B cell (primary cell): ENCODE measurements around the gene LRRC8A. TPM values are rescaled to one million over a fixed set of nuclear protein-coding genes. Genes with fewer than 3 reads are reported as not detected.

Experiments
- ATAC-seq: fragments of 200-7000 bp; cut with Tn5 transposase; one replicate; pipeline ENCODE4 v1.10.0; 2021; ENCODE audit warnings: low read depth, mild to moderate bottlenecking, moderate number of reproducible peaks, moderate library complexity
- CTCF ChIA-PET: fragments of 350-600 bp; sonication (Branson Sonifier 250); formaldehyde crosslinking; loops from one replicate; lab custom pipeline; 2021; ENCODE audit warnings: antibody characterized with exemption, inconsistent platforms; lab: Charles Lee
- POLR2A ChIA-PET: fragments of 350-600 bp; sonication (Branson Sonifier 250); formaldehyde crosslinking; loops from one replicate; lab custom pipeline; 2021; ENCODE audit warnings: antibody characterized with exemption; lab: Charles Lee
- DNase-seq: peaks from one replicate; pipeline ENCODE4 v3.0.0; 2013
- H2AFZ ChIP-seq: 2 replicates; pipeline ENCODE4 v1.6.1; 2012; ENCODE audit warnings: mild to moderate bottlenecking, low read depth, low read length; ENCODE audit not compliant: insufficient read depth, poor library complexity, severe bottlenecking
- H3K27ac ChIP-seq, 2 donors: 1 replicate in 1 of 2; 2 replicates in 1 of 2; pipeline ENCODE4 v1.5.1; 2012 to 2013; ENCODE audit warnings: low read length in 2 of 2, mild to moderate bottlenecking in 2 of 2, moderate library complexity in 1 of 2
- H3K27me3 ChIP-seq, 4 experiments: fragments of 200-600 bp in 1 of 4; sonication (generic) in 1 of 4; replicated peaks in 1 of 4; 1 replicate in 2 of 4; 2 replicates in 2 of 4; pipeline versions ENCODE4 v1.6.1 to v1.7.0; 2013 to 2016; ENCODE audit warnings: low read length in 3 of 4, mild to moderate bottlenecking in 2 of 4, mixed read lengths in 1 of 4, moderate library complexity in 1 of 4; ENCODE audit not compliant: insufficient read depth in 4 of 4, control insufficient read depth in 3 of 4; ENCODE audit errors: control extremely low read depth in 1 of 4
- H3K36me3 ChIP-seq, 2 experiments: replicated peaks in 1 of 2; 1 replicate in 1 of 2; 2 replicates in 1 of 2; pipeline versions ENCODE4 v1.6.1 to v1.7.1; 2013; ENCODE audit warnings: low read length in 1 of 2; ENCODE audit not compliant: insufficient read depth in 2 of 2, control insufficient read depth in 1 of 2; ENCODE audit errors: control extremely low read depth in 1 of 2, extremely low read depth in 1 of 2
- H3K4me1 ChIP-seq, 2 donors: fragments of 200-600 bp in 1 of 2; sonication (generic) in 1 of 2; 1 replicate in 1 of 2; 2 replicates in 1 of 2; pipeline versions ENCODE4 v1.5.1 to v1.6.1; 2013 to 2017; ENCODE audit warnings: low read length in 2 of 2; ENCODE audit not compliant: control insufficient read depth in 2 of 2, insufficient read depth in 2 of 2
- H3K4me2 ChIP-seq: replicated peaks from 2 replicates; pipeline ENCODE3; 2012; ENCODE audit warnings: mild to moderate bottlenecking, low read depth, low read length; ENCODE audit not compliant: poor library complexity, severe bottlenecking
- H3K4me3 ChIP-seq, 5 experiments: fragments of 200-600 bp in 1 of 5; sonication (generic) in 1 of 5; 1 replicate in 3 of 5; 2 replicates in 2 of 5; pipeline versions ENCODE4 v1.5.1 to v1.7.0; 2011 to 2016; ENCODE audit warnings: low read length in 4 of 5, mild to moderate bottlenecking in 4 of 5, low read depth in 2 of 5, control low read depth in 1 of 5, moderate library complexity in 1 of 5; ENCODE audit not compliant: insufficient read depth in 1 of 5; ENCODE audit errors: control extremely low read depth in 1 of 5, extremely low read depth in 1 of 5
- H3K79me2 ChIP-seq: fragments of 200-600 bp; sonication (generic); one replicate; pipeline ENCODE4 v1.6.0; 2016; ENCODE audit warnings: low read length; ENCODE audit not compliant: control insufficient read depth, insufficient read depth
- H3K9ac ChIP-seq: fragments of 200-600 bp; sonication (generic); 2 replicates; pipeline ENCODE4 v1.6.1; 2017; ENCODE audit warnings: mild to moderate bottlenecking, low read length, moderate library complexity
- H3K9me3 ChIP-seq, 3 donors: one replicate each; pipeline versions ENCODE4 v1.6.1 to v1.7.1; 2013; ENCODE audit warnings: low read length in 2 of 3; ENCODE audit not compliant: control insufficient read depth in 2 of 3, insufficient read depth in 1 of 3; ENCODE audit errors: control extremely low read depth in 1 of 3
- H4K20me1 ChIP-seq: 2 replicates; pipeline ENCODE4 v1.6.0; 2012; ENCODE audit warnings: mild to moderate bottlenecking, low read length; ENCODE audit not compliant: insufficient read depth, control insufficient read depth, poor library complexity, severe bottlenecking
- H3K27ac Mint-ChIP-seq: one replicate; pipeline ENCODE4 v1.8.0; 2021; ENCODE audit warnings: mixed read lengths
- H3K27me3 Mint-ChIP-seq: one replicate; pipeline ENCODE4 v1.8.0; 2021; ENCODE audit warnings: mixed read lengths
- H3K4me1 Mint-ChIP-seq: one replicate; pipeline ENCODE4 v1.8.0; 2021; ENCODE audit warnings: mixed read lengths
- H3K4me3 Mint-ChIP-seq: one replicate; pipeline ENCODE4 v1.8.0; 2021; ENCODE audit warnings: mixed read lengths
- H3K9me3 Mint-ChIP-seq: one replicate; pipeline ENCODE4 v1.8.0; 2022; ENCODE audit warnings: mixed read lengths; ENCODE audit not compliant: insufficient read depth
- CTCF ChIP-seq: fragments of 200-600 bp; IDR thresholded peaks from one replicate; pipeline ENCODE4 v1.8.0; 2022; ENCODE audit warnings: antibody characterized with exemption, mild to moderate bottlenecking
- EZH2 ChIP-seq: IDR thresholded peaks from 2 replicates; pipeline ENCODE4 v1.6.1; 2012; ENCODE audit warnings: borderline replicate concordance, low read depth, mild to moderate bottlenecking, moderate library complexity, low read length; ENCODE audit not compliant: insufficient read depth, poor library complexity, severe bottlenecking
- WGBS: methylation state at CpG from one replicate; pipeline ENCODE4 v1.1.5; 2013; ENCODE audit warnings: missing lambda C conversion rate; ENCODE audit not compliant: insufficient coverage; 5-methylcytosine and 5-hydroxymethylcytosine counted together
- intact Hi-C: fragments of 100-400 bp; cut with micrococcal nuclease; formaldehyde crosslinking; loops from one replicate; pipeline ENCODE4 v1.10.0; 2022
- polyA plus RNA-seq: library from polyadenylated mRNA; depleted of rRNA; stranded (reverse); fragments of >200 nt; gene quantifications from 2 replicates; pipeline ENCODE4 v1.2.3, GENCODE V29; 2012
- total RNA-seq, 2 donors: library from RNA; stranded (reverse); fragments of 120-200 nt in 1 of 2; gene quantifications; 1 replicate in 1 of 2; 2 replicates in 1 of 2; pipeline versions ENCODE4 v1.2.3 to v1.2.4, GENCODE V29; 2013 to 2022

Gene LRRC8A
- total and polyA plus RNA-seq, 2 donors (not counting 1 experiment from before 2014, with no cell fraction given): 13.1 to 14.5 TPM

DNA sequence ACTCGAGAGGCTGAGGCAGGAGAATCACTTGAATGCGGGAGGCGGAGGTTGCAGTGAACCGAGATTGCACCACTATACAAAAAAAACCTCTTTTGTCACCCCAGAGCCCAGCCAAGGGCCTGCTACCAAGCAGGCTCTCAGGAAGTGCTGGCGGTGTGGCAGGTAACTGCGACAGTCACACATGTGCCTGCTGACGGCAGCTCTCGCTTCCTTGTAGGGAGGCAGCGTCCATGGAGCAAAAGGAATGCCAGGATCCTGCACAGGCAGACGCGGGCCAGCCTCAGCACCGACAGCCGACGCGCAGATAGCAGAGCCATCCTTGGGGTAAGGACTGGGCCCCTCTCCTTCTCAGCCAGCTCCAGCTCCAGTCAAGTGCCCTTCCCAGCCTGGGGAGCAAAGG is 3.9 kb downstream of the LRRC8A start:
- ChIA-PET POLR2A (no interaction called here), CTCF (no interaction called here)
- ATAC-seq (no peak), DNase-seq (no peak)
- WGBS: 94% methylated on average over 15 of the region's 15 CpGs
- TF ChIP-seq EZH2 (no peak), CTCF (no peak)
- Mint-ChIP-seq H3K4me1 (peaks cover 37% of the 10 kb centered on the region), H3K27me3 (no peaks in the 10 kb centered on the region), H3K4me3 (no peak overlapping the region), H3K9me3 (no peaks in the 10 kb centered on the region), H3K27ac (no peak overlapping the region)
- Histone ChIP-seq H3K36me3 (peaks cover 3 to 29% of the 10 kb centered on the region in 2 experiments), H2AFZ (no peak overlapping the region), H3K9ac (no peak overlapping the region), H3K79me2 (peaks cover 75% of the 10 kb centered on the region), H3K4me1 (peaks cover 11 to 25% of the 10 kb centered on the region in 2 donors), H3K27me3 (no peaks in the 10 kb centered on the region), H3K9me3 (no peaks in the 10 kb centered on the region), H3K27ac (no peak overlapping the region), H3K4me3 (no peak overlapping the region), H4K20me1 (peaks cover 32% of the 10 kb centered on the region), H3K4me2 (no peak overlapping the region)
- intact Hi-C loops: no loop called here

- peaks cover 3 to 30% of the 10 kb centered on the region in 2 experiments for H3K36me3 ChIP-seq
- CTCF ChIA-PET: no interaction called here
- peaks cover 11 to 22% of the 10 kb centered on the region in 2 donors for H3K4me1 ChIP-seq
These were observed 4.4 kb downstream of the LRRC8A start for GRCh38 chr9:128886211-128886891.

More at GRCh38 chr9:128886211-128886891, 4.4 kb downstream of the LRRC8A start:
- intact Hi-C loops: no loop called here
- DNase-seq: no peak
- no peak for TF ChIP-seq EZH2
- H3K9ac ChIP-seq: no peak overlapping the region
- no peak overlapping the region for H3K4me3 ChIP-seq
- H3K79me2 ChIP-seq: peaks cover 75% of the 10 kb centered on the region
- peaks cover 32% of the 10 kb centered on the region for H4K20me1 ChIP-seq
- ATAC-seq: no peak
- peaks cover 35% of the 10 kb centered on the region for H3K4me1 Mint-ChIP-seq
- WGBS: 92% methylated on average over 13 of the region's 13 CpGs
- no peak overlapping the region for H3K27ac Mint-ChIP-seq
- no peak overlapping the region for H3K27ac ChIP-seq
- H3K27me3 ChIP-seq: no peaks in the 10 kb centered on the region
- no peaks in the 10 kb centered on the region for H3K9me3 ChIP-seq
- H2AFZ ChIP-seq: no peak overlapping the region
- H3K4me3 Mint-ChIP-seq: peak overlapping the region; percentile 21
- no peaks in the 10 kb centered on the region for H3K9me3 Mint-ChIP-seq
- H3K27me3 Mint-ChIP-seq: no peaks in the 10 kb centered on the region
- H3K4me2 ChIP-seq: no peak overlapping the region
- POLR2A ChIA-PET: interaction anchor here (1.0 kb wide), 1 partner anchor 8 kb away, joined by 5 read pairs; no protein-coding TSS in a partner anchor
